MM.1S (cell line): Measurements from ENCODE around the gene SERPINE2.

Source experiments
- DNase-seq: peaks from one replicate; pipeline ENCODE4 v3.0.0-alpha.2; 2015
- H2AFZ ChIP-seq: fragments of 300-600 bp; sonication (generic); 2 replicates; pipeline ENCODE4 v1.6.0; 2016; ENCODE audit warnings: antibody characterized with exemption, low read length
- H3F3A ChIP-seq: fragments of 300-600 bp; sonication (generic); 2 replicates; pipeline ENCODE4 v1.6.1; 2016; ENCODE audit warnings: mild to moderate bottlenecking, antibody characterized with exemption, low read length, moderate library complexity, mixed read lengths; ENCODE audit not compliant: insufficient read depth
- H3K27ac ChIP-seq: fragments of 300-600 bp; sonication (generic); 2 replicates; pipeline ENCODE4 v1.5.1; 2016; ENCODE audit warnings: mild to moderate bottlenecking, low read length
- H3K27me3 ChIP-seq: fragments of 300-600 bp; sonication (generic); replicated peaks from 2 replicates; pipeline ENCODE4 v1.6.0; 2016; ENCODE audit warnings: low read length; ENCODE audit not compliant: insufficient read depth
- H3K36me3 ChIP-seq: fragments of 300-600 bp; sonication (generic); replicated peaks from 2 replicates; pipeline ENCODE4 v1.6.1; 2016; ENCODE audit warnings: mild to moderate bottlenecking, low read length, mixed read lengths; ENCODE audit not compliant: insufficient read depth
- H3K4me1 ChIP-seq: fragments of 300-600 bp; sonication (generic); 2 replicates; pipeline ENCODE4 v1.6.1; 2016; ENCODE audit warnings: low read length, mixed read lengths
- H3K4me2 ChIP-seq: fragments of 300-600 bp; sonication (generic); 2 replicates; pipeline ENCODE4 v1.6.0; 2016; ENCODE audit warnings: low read depth, low read length
- H3K4me3 ChIP-seq: fragments of 300-600 bp; sonication (generic); 2 replicates; pipeline ENCODE4 v1.5.1; 2016; ENCODE audit warnings: low read length, mixed read lengths
- H3K79me2 ChIP-seq: fragments of 300-600 bp; sonication (generic); 2 replicates; pipeline ENCODE4 v1.6.1; 2016; ENCODE audit warnings: mixed run types, low read length, mixed read lengths
- H3K9ac ChIP-seq: fragments of 300-600 bp; sonication (generic); 2 replicates; pipeline ENCODE4 v1.6.1; 2016; ENCODE audit warnings: low read length, mixed read lengths
- H3K9me2 ChIP-seq: fragments of 300-600 bp; sonication (generic); replicated peaks from 2 replicates; pipeline ENCODE4 v1.6.1; 2016; ENCODE audit warnings: mild to moderate bottlenecking, low read length, mixed read lengths; ENCODE audit not compliant: insufficient read depth
- H3K9me3 ChIP-seq: fragments of 300-600 bp; sonication (generic); replicated peaks from 2 replicates; pipeline ENCODE4 v1.6.1; 2016; ENCODE audit warnings: mild to moderate bottlenecking, low read length, mixed read lengths; ENCODE audit not compliant: insufficient read depth
- H4K20me1 ChIP-seq: fragments of 300-600 bp; sonication (generic); 2 replicates; pipeline ENCODE4 v1.6.1; 2016; ENCODE audit warnings: mild to moderate bottlenecking, low read length, moderate library complexity, mixed read lengths; ENCODE audit not compliant: insufficient read depth
- EZH2 ChIP-seq: fragments of 300-600 bp; sonication (generic); optimal IDR thresholded peaks from 2 replicates; pipeline ENCODE3; 2017; ENCODE audit warnings: low read depth, mild to moderate bottlenecking, antibody characterized with exemption, low read length, mixed read lengths
- EZH2phosphoT487 ChIP-seq: fragments of 300-600 bp; sonication (generic); IDR thresholded peaks from 2 replicates; pipeline ENCODE4 v1.6.1; 2018; ENCODE audit warnings: antibody characterized with exemption, low read length
- TF ChIP-seq, protein P1 (sequence below): fragments of 300-600 bp; sonication (generic); IDR thresholded peaks from 2 replicates; pipeline ENCODE4 v1.5.1; 2016; ENCODE audit warnings: antibody characterized with exemption, low read length, mixed read lengths

The SERPINE2 gene

DNA sequence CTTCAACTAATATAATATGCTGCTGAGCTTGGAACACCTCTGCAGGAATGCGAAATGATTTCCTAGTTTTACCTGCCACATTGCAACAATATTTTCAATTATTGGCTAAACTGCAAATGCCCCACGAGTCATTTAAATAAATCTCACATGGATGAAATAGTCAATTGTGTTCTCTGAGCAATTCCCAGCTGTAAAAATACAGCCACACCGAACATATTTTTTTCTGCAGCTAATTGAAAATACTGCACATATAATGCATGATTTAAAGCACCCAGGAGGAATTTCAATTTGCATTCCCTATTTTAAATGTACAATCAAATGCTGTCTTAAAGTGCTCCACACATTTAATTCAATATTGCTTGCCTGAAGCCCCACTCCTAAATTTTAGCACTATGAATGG, 18.6 kb downstream of the SERPINE2 start:
- Histone ChIP-seq H3F3A (peaks cover 3% of the 10 kb centered on the region), H3K9me3 (no peaks in the 10 kb centered on the region), H3K9me2 (no peaks in the 10 kb centered on the region), H3K27me3 (no peaks in the 10 kb centered on the region), H3K9ac (no peak overlapping the region), H4K20me1 (no peaks in the 10 kb centered on the region), H3K27ac (no peak overlapping the region), H3K79me2 (peaks cover 19% of the 10 kb centered on the region; the same call in 1 of the 2 replicates), H3K4me3 (no peak overlapping the region), H2AFZ (no peak overlapping the region), H3K4me1 (peaks cover 25% of the 10 kb centered on the region), H3K4me2 (no peak overlapping the region), H3K36me3 (no peaks in the 10 kb centered on the region)
- TF ChIP-seq, protein P1, sequence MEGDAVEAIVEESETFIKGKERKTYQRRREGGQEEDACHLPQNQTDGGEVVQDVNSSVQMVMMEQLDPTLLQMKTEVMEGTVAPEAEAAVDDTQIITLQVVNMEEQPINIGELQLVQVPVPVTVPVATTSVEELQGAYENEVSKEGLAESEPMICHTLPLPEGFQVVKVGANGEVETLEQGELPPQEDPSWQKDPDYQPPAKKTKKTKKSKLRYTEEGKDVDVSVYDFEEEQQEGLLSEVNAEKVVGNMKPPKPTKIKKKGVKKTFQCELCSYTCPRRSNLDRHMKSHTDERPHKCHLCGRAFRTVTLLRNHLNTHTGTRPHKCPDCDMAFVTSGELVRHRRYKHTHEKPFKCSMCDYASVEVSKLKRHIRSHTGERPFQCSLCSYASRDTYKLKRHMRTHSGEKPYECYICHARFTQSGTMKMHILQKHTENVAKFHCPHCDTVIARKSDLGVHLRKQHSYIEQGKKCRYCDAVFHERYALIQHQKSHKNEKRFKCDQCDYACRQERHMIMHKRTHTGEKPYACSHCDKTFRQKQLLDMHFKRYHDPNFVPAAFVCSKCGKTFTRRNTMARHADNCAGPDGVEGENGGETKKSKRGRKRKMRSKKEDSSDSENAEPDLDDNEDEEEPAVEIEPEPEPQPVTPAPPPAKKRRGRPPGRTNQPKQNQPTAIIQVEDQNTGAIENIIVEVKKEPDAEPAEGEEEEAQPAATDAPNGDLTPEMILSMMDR = no peak
- no peak for TF ChIP-seq EZH2
- TF ChIP-seq EZH2phosphoT487 = no peak
- no peak for DNase-seq

DNA sequence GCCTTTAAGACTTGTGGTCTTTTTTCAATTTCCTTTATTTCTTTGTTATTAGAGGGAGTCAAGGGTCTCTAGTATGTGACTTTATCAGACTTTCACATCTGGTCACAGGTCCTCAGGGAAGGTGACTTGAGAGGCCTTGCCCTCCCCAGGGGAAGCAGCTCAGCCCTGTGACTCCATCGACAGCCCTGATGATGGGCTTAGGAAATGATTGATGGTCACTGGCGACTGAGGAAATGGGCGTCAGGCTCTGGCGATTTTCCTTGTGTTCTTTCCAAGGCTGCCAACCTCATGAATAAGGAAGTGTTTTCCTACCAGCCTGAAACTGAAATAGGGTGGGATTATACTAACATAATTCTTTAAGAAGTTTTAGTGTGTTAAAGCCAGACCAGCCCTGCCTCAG, 21.1 kb downstream of the SERPINE2 start:
- H3K9ac ChIP-seq = no peak overlapping the region
- TF ChIP-seq, protein P1 = no peak
- TF ChIP-seq EZH2phosphoT487 (no peak), EZH2 (no peak)
- peaks cover 1% of the 10 kb centered on the region; the same call in 1 of the 2 replicates for H3K4me1 ChIP-seq
- H3K27me3 ChIP-seq = no peaks in the 10 kb centered on the region
- no peaks in the 10 kb centered on the region for H3K9me3 ChIP-seq
- H2AFZ ChIP-seq = no peak overlapping the region
- H3K27ac ChIP-seq = no peak overlapping the region
- H3K79me2 ChIP-seq = 0 out of 2 replicates have a peak, but pooled peaks cover 5% of the 10 kb centered on the region
- no peak for DNase-seq
- H3K4me2 ChIP-seq = no peak overlapping the region
- no peaks in the 10 kb centered on the region for H3K36me3 ChIP-seq
- no peaks in the 10 kb centered on the region for H4K20me1 ChIP-seq
- no peak overlapping the region for H3K4me3 ChIP-seq
- no peaks in the 10 kb centered on the region for H3F3A ChIP-seq
- H3K9me2 ChIP-seq = no peaks in the 10 kb centered on the region

DNA sequence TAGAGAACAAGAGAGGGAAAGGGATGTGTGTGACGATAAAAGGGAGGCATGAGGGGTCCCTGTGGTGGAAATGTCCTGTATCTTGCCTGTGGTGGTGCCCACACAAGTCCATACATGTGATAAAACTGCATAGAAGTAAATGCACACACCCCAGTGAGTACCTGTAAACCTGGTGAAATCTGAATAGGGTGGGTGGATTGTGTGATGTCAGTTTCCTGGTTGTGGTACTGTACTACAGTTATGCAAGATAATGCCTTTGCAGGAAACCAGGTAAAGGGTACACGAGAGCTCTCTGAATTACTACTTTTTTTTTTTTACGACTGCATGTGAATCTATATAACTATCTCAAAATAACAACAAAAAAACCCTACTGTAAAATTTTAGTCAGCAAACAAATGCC, 22.1 kb downstream of the SERPINE2 start:
- no peaks in the 10 kb centered on the region for H3K9me2 ChIP-seq
- H3K27me3 ChIP-seq = no peaks in the 10 kb centered on the region
- H3K4me1 ChIP-seq = no peaks in the 10 kb centered on the region
- H3K27ac ChIP-seq = no peak overlapping the region
- no peak overlapping the region for H2AFZ ChIP-seq
- H3K9me3 ChIP-seq = no peaks in the 10 kb centered on the region
- no peaks in the 10 kb centered on the region for H4K20me1 ChIP-seq
- 0 out of 2 replicates have a peak, but pooled peaks cover 5% of the 10 kb centered on the region for H3K79me2 ChIP-seq
- TF ChIP-seq EZH2phosphoT487 (no peak), EZH2 (no peak)
- TF ChIP-seq, protein P1 = no peak
- DNase-seq = no peak
- no peak overlapping the region for H3K4me3 ChIP-seq
- H3K36me3 ChIP-seq = no peaks in the 10 kb centered on the region
- H3F3A ChIP-seq = no peaks in the 10 kb centered on the region
- no peak overlapping the region for H3K9ac ChIP-seq
- no peak overlapping the region for H3K4me2 ChIP-seq
